K562 (cell line): ENCODE measurements around the gene RFC2. TPM values are rescaled to one million over a fixed set of nuclear protein-coding genes. Genes with fewer than 3 reads are reported as not detected.

Experiments used
- DLX4 ChIP-seq: fragments of 250-450 bp; sonication (Bioruptor Pico); IDR thresholded peaks from 2 replicates; pipeline ENCODE4 v1.6.1; 2021; ENCODE audit warnings: mild to moderate bottlenecking
- DMBX1 ChIP-seq: fragments of 250-450 bp; sonication (Bioruptor Pico); IDR thresholded peaks from 2 replicates; pipeline ENCODE4 v1.8.0; 2022; ENCODE audit warnings: inconsistent platforms, mild to moderate bottlenecking, moderate library complexity, borderline replicate concordance
- DPF2 ChIP-seq: fragments of 450-650 bp; IDR thresholded peaks from 2 replicates; pipeline ENCODE4 v1.6.1; 2016
- E4F1 ChIP-seq: fragments of 250-450 bp; sonication (Bioruptor Pico); IDR thresholded peaks from 2 replicates; pipeline ENCODE4 v1.5.0; 2021; ENCODE audit warnings: mild to moderate bottlenecking, borderline replicate concordance
- ILF3 ChIP-seq: fragments of 450-650 bp; IDR thresholded peaks from 2 replicates; pipeline ENCODE4 v1.6.1; 2018; ENCODE audit warnings: antibody characterized with exemption, mild to moderate bottlenecking, moderate library complexity, borderline replicate concordance
- MAFG ChIP-seq: fragments of 450-650 bp; conservative IDR thresholded peaks from 2 replicates; pipeline ENCODE4 v1.6.1; 2016; ENCODE audit warnings: missing genetic modification characterization, missing compliant biosample characterization
- NR0B1 ChIP-seq: fragments of 450-650 bp; IDR thresholded peaks from one replicate; pipeline ENCODE4 v1.6.1; 2018; ENCODE audit warnings: mild to moderate bottlenecking, moderate library complexity; ENCODE audit not compliant: partially characterized antibody
- NRF1 ChIP-seq, 2 experiments: fragments of 450-650 bp; IDR thresholded peaks in 1 of 2; conservative IDR thresholded peaks in 1 of 2; 2 replicates each; pipeline ENCODE4 v1.6.1; 2014; ENCODE audit warnings: mild to moderate bottlenecking in 2 of 2
- SIN3B ChIP-seq: fragments of 450-650 bp; IDR thresholded peaks from 2 replicates; pipeline ENCODE4 v1.6.1; 2017; ENCODE audit warnings: low read depth, mild to moderate bottlenecking, moderate library complexity
- SMAD2 ChIP-seq: fragments of 150-350 bp; IDR thresholded peaks from 2 replicates; pipeline ENCODE4 v1.6.1; 2014; ENCODE audit warnings: low read depth, mild to moderate bottlenecking, low read length
- STAG1 ChIP-seq: sonication (generic); formaldehyde crosslinking; IDR thresholded peaks from 2 replicates; pipeline ENCODE4 v1.5.0; 2020; ENCODE audit warnings: missing genetic modification reagents, borderline replicate concordance
- TCF3 ChIP-seq: sonication (generic); formaldehyde crosslinking; IDR thresholded peaks from 2 replicates; pipeline ENCODE4 v1.4.0; 2020; ENCODE audit warnings: mild to moderate bottlenecking, missing genetic modification reagents
- TCFL5 ChIP-seq: fragments of 250-450 bp; sonication (Bioruptor Pico); conservative IDR thresholded peaks from 2 replicates; pipeline ENCODE4 v1.6.1; 2021; ENCODE audit warnings: mild to moderate bottlenecking, moderate library complexity, matching md5 sums
- VEZF1 ChIP-seq: fragments of 200-800 bp; sonication (Bioruptor generic); IDR thresholded peaks from 2 replicates; pipeline ENCODE4 v1.6.1; 2017; ENCODE audit warnings: missing genetic modification characterization, missing compliant biosample characterization
- ZNF239 ChIP-seq: fragments of 250-450 bp; sonication (Bioruptor Pico); IDR thresholded peaks from 2 replicates; pipeline ENCODE4 v1.4.0; 2020; ENCODE audit warnings: mild to moderate bottlenecking
- ZNF395 ChIP-seq: fragments of 200-800 bp; sonication (Bioruptor generic); IDR thresholded peaks from 2 replicates; pipeline ENCODE4 v1.6.1; 2017; ENCODE audit warnings: missing genetic modification characterization, missing compliant biosample characterization
- ZNF639 ChIP-seq, 2 experiments: fragments of 200-800 bp in 1 of 2; sonication (Bioruptor generic) in 1 of 2; sonication (generic) in 1 of 2; formaldehyde crosslinking in 1 of 2; IDR thresholded peaks in 1 of 2; conservative IDR thresholded peaks in 1 of 2; 2 replicates each; pipeline versions ENCODE4 v1.5.0 to v1.6.1; 2016 to 2020; ENCODE audit warnings: missing compliant biosample characterization in 1 of 2, missing genetic modification characterization in 1 of 2, missing genetic modification reagents in 1 of 2
- ZNF707 ChIP-seq: fragments of 250-450 bp; sonication (Bioruptor Pico); conservative IDR thresholded peaks from 2 replicates; pipeline ENCODE4 v1.8.0; 2022; ENCODE audit warnings: inconsistent platforms, mild to moderate bottlenecking, moderate library complexity
- polyA plus RNA-seq, 8 experiments: library from polyadenylated mRNA; depleted of rRNA in 4 of 8; stranded (reverse) in 5 of 8; unstranded in 3 of 8; fragments of >200 nt; fragmentation: Nextera tagmentation in 2 of 8; fragmentation: Illumina TruSeq in 1 of 8; extraction: Ambion mirVana in 2 of 8; extraction: Trizol in 1 of 8; gene quantifications; 2 replicates each; pipeline versions ENCODE4 v1.2.1 to v1.2.3, GENCODE V29; 2011 to 2014; ENCODE audit warnings: inconsistent platforms in 1 of 8, missing spikeins in 1 of 8
- total RNA-seq, 7 experiments: library from RNA; depleted of rRNA in 6 of 7; stranded (reverse); fragments of >200 nt in 6 of 7; fragmentation: Illumina TruSeq in 2 of 7; extraction: Trizol in 2 of 7; gene quantifications; 2 replicates each; pipeline versions ENCODE4 v1.2.1 to v1.2.3, GENCODE V29; 2011 to 2021; ENCODE audit warnings: low replicate concordance in 1 of 7

RFC2 gene
- total and polyA plus RNA-seq, 9 of the 15 experiments (the other 6 are each of a cell fraction or from before 2014, with no cell fraction given): 32.5 to 161 (median 102) TPM

GRCh38 chr7:74272305-74273038, 18.3 kb upstream of the RFC2 start (continued):
- TF ChIP-seq NR0B1 (no peak), E4F1 (CRISPR knock-in tag) (0 out of 2 replicates have a peak, but pooled peaks have one; percentile 71), ZNF639 (CRISPR knock-in tag; conservative IDR thresholded peaks at IDR 0.05 in 1 of 2, IDR thresholded peaks at IDR 0.05 in 1 of 2) (0 out of 4 replicates have a peak, but pooled peaks of 1 of the 2 experiments have one; percentile 45), TCFL5 (no peak), TCF3 (peak; percentile 60), NRF1 (conservative IDR thresholded peaks at IDR 0.05 in 1 of 2, IDR thresholded peaks at IDR 0.05 in 1 of 2) (0 out of 4 replicates have a peak, but pooled peaks of 1 of the 2 experiments have one; percentile 12), VEZF1 (peak; percentile 51; the same call in 1 of the 2 replicates), DLX4 (CRISPR knock-in tag) (no peak), SIN3B (no peak), STAG1 (CRISPR knock-in tag) (no peak), DMBX1 (CRISPR knock-in tag) (0 out of 2 replicates have a peak, but pooled peaks have one; percentile 29), DPF2 (peak; percentile 75), ILF3 (no peak), ZNF395 (CRISPR knock-in tag) (peak; percentile 64), ZNF239 (CRISPR knock-in tag) (no peak), ZNF707 (no peak), SMAD2 (no peak), MAFG (no peak)
